Renal cortex interstitium (tissue), 15 donors: ENCODE data around the gene RNF214. TPM values are rescaled to one million over a fixed set of nuclear protein-coding genes. Genes with fewer than 3 reads are reported as not detected.
"Not testable (repeated sequence)": the region's sequence is repeated elsewhere in the genome, so short reads cannot be mapped to it uniquely, and the experiment has no call there.

Experiments used
- DNase-seq, 11 donors: peaks; one replicate each; pipeline ENCODE4 v3.0.0-alpha.2; 2013; ENCODE audit warnings: low read depth in 9 of 11, low spot score in 4 of 11; ENCODE audit errors: extremely low read depth in 1 of 11
- long read RNA-seq, 16 experiments: transcript quantifications; one replicate each; lab custom pipeline, GENCODE V29; 2026
- polyA plus RNA-seq, 3 donors: library from polyadenylated mRNA; unstranded; fragments of 120-200 nt; gene quantifications; one replicate each; pipeline ENCODE4 v1.2.1, GENCODE V29; 2013; ENCODE audit not compliant: insufficient read length in 3 of 3

Gene RNF214
- 10 to 100 TPM; 30.8 to 35.2 (median 33.2) TPM for polyA plus RNA-seq
- long read RNA-seq, donor 1, partial matches to known transcripts = 17 of 30 reads
- long read RNA-seq, donor 1, other reads (novel, unspliced or antisense) = 11 of 30 reads
- long read RNA-seq, donor 2 = 0 reads
- long read RNA-seq, donor 3, partial matches to known transcripts = 0 of 2 reads
- long read RNA-seq, donor 3, other reads (novel, unspliced or antisense) = 0 of 2 reads
- long read RNA-seq, donor 4, partial matches to known transcripts = 0 of 4 reads
- long read RNA-seq, donor 4, other reads (novel, unspliced or antisense) = 0 of 4 reads
- long read RNA-seq, donor 5 = 0 reads
- long read RNA-seq, donor 6, transcript RNF214-208 (5 exons, 978 nt) = major isoform, 5 of 13 reads
- long read RNA-seq, donor 6, partial matches to known transcripts = 6 of 13 reads
- long read RNA-seq, donor 6, other reads (novel, unspliced or antisense) = 0 of 13 reads
- long read RNA-seq, donor 7, partial matches to known transcripts = 0 of 4 reads
- long read RNA-seq, donor 7, other reads (novel, unspliced or antisense) = 0 of 4 reads
- long read RNA-seq, donor 8, partial matches to known transcripts = 85 of 90 reads
- long read RNA-seq, donor 8, other reads (novel, unspliced or antisense) = 0 of 90 reads
- long read RNA-seq, donor 9, partial matches to known transcripts = 0 of 3 reads
- long read RNA-seq, donor 9, other reads (novel, unspliced or antisense) = 0 of 3 reads
- long read RNA-seq, donor 10, partial matches to known transcripts = 0 of 3 reads
- long read RNA-seq, donor 10, other reads (novel, unspliced or antisense) = 0 of 3 reads
- long read RNA-seq, donor 11, partial matches to known transcripts = 0 of 6 reads
- long read RNA-seq, donor 11, other reads (novel, unspliced or antisense) = 0 of 6 reads
- long read RNA-seq, donor 12, partial matches to known transcripts = 0 of 2 reads
- long read RNA-seq, donor 12, other reads (novel, unspliced or antisense) = 0 of 2 reads
- long read RNA-seq, donor 13 = 0 reads
- long read RNA-seq, donor 14, partial matches to known transcripts = 0 of 1 reads
- long read RNA-seq, donor 14, other reads (novel, unspliced or antisense) = 0 of 1 reads
- long read RNA-seq, donor 15, partial matches to known transcripts = 0 of 2 reads
- long read RNA-seq, donor 15, other reads (novel, unspliced or antisense) = 0 of 2 reads
- long read RNA-seq, donor 16, transcript RNF214-201 (15 exons, 2,755 nt) = major isoform, 5 of 13 reads
- long read RNA-seq, donor 16, partial matches to known transcripts = 6 of 13 reads
- long read RNA-seq, donor 16, other reads (novel, unspliced or antisense) = 0 of 13 reads

DNA sequence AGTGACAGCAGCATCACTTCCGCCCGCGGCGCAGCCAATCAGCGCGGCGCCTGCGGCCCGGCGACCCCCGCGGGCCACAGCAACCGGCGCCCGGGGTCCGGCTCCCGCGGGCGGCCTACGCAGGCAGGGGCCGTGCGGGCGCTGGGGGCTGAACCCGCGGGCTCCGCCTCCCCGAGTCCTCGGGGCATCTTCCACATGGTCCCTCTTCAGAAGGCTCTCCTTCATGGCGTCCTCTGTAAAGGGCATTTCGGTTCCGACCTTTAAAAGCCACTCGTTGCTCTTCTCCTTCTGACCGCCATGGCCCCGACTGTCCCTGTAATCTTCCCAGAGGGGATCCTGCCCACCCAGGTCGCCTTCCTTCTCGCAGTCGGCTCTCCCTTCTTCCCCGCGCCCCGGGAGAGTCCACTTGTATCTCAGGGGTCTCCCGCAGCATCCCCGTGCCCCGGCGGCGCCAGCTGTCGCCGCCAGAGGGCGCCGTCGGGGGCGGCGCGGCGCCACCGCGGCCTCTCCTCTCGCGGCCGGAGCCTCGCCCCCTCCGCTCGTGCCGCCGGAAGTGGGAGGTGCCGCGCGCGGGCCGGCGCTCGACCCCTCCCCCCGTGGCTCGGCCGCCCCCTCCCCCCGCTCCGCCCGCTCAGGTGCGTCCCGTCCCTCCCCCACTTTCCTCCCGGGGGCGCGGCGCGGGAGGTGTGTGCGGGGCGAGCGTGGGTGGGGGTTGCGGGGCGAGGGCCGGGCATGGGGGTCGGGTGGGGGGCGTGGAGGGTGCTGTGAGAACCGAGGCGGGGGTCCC, at the start of gene RNF214:
TSS of gene RNF214 (plus strand) at position 580 of the 787 bp plus-strand sequence. CDS start 1,602 bp downstream, outside the sequence.
- peak; percentile 57 to 84 (median 77) for DNase-seq

DNA sequence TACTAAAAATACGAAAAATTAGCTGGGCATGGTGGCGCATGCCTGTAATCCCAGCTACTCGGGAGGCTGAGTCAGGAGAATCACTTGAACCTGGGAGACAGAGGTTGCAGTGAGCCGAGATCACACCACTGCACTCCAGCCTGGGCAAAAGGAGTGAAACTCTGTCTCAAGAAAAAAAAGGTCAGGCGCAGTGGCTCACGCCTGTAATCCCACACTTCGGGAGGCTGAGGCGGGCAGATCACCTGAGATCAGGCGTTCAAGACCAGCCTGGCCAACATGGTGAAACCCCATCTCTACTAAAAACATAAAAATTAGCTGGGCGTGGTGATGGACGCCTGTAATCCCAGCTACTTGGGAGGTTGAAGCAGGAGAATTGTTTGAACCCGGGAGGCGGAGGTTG, 49.3 kb upstream of the RNF214 start:
- not testable (repeated sequence) for DNase-seq

DNA sequence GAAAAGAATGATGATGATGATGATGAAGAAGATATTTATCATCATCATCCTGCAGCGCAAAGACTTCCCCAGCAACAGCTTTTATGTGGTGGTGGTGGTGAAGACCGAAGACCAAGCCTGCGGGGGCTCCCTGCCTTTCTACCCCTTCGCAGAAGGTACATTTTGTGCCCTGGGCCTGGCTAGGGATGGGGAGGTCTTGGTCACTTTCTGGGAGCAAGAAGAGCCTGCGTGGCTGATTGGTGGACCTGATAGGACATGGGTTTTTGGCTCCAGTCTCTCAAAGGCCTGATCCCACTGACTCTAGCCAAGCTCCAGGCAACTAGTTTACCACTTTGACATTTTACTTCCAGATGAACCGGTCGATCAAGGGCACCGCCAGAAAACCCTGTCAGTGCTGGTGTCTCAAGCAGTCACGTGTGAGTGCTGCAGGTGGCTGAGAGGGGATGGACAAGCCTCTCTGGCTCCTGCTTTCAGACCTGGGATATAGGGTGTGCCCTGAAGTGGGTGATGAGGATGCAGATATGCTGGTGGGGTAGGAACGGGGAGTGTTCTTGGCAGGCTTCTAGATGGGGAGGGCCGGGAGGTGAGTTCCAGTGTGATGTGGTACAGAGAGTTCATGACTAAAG, 48.6 kb upstream of the RNF214 start:
- DNase-seq = no peak

DNA sequence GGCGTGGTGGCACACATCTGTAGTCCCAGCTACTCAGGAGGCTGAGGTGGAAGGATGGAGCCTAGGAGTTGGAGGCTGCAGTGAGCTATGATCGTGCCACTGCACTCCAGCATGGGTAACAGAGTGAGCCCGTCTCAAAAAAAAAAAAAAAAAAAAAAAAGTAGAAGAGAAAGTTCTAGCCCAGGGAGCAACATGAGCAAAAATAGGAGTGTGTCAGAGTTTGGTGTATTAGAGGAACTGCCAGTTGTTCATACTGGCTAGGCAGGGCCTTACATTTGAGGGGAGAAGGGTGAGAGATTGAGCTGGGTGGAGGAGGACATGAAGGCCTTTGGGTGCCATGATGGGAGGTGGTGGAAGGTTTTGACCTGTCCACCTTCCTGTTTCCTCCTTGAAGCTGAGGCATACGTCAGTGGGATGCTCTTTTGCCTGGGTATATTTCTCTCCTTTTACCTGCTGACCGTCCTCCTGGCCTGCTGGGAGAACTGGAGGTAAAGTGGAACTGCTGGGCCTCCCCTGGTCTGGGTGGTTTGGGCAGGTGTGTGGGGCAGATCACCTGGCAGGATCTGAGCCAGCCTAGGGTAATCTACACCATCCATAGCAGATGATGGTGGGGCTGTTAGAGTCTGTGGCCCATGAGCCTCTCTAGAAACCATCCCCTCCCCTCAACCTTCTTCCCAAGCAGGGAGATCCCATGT, 46.6 kb upstream of the RNF214 start:
- DNase-seq = no peak

DNA sequence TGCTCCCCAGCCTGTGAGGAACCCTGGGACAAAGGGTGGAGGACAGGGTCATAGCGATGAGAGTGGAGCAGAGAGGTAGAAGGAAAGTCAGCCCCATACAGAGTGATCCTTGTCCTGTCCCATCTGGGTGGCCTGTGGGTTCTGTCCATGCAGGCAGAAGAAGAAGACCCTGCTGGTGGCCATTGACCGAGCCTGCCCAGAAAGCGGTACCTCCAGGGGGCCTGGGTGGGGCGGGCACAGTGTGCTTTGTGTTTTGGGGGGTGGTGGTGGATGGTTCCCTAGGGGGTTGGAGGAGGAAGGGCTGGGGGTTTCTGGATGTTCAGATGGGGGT, 46.1 kb upstream of the RNF214 start:
- DNase-seq = no peak

DNA sequence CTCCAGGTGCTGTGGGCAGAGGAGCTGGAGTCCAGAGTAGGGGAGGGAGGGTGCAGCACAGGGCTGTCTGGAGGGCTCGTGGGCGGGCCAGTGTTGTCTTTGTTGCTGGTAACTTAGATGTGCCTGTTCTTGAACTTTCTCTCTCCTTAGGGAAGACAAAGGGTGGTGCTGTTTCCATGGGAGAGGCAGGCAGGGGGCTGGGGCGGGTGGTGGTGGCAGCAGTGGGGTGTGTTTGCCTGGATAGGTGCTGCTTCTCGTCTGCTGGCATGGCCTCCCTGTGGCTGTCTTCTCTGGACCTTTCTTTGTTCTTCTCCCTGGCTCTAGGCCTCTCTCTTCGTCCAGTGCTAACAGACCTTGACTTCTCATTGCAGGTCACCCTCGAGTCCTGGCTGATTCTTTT, 45.5 kb upstream of the RNF214 start:
- no peak for DNase-seq

DNA sequence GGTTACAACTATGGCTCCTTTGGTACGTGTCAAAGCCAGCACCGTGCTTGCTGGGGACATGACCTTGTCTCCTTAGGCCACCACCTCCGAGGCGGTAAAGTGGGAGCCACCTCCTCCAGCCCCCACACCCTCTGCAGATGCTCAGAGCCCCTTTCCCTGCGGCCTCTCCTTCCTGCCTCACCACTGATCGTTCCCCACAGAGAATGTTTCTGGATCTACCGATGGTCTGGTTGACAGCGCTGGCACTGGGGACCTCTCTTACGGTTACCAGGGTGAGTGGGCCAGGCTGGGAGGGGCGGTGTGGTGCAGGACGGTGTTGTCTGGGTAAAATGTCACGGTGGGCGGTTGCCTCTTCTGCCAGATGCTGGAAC, 45.1 kb upstream of the RNF214 start:
- no peak for DNase-seq

DNA sequence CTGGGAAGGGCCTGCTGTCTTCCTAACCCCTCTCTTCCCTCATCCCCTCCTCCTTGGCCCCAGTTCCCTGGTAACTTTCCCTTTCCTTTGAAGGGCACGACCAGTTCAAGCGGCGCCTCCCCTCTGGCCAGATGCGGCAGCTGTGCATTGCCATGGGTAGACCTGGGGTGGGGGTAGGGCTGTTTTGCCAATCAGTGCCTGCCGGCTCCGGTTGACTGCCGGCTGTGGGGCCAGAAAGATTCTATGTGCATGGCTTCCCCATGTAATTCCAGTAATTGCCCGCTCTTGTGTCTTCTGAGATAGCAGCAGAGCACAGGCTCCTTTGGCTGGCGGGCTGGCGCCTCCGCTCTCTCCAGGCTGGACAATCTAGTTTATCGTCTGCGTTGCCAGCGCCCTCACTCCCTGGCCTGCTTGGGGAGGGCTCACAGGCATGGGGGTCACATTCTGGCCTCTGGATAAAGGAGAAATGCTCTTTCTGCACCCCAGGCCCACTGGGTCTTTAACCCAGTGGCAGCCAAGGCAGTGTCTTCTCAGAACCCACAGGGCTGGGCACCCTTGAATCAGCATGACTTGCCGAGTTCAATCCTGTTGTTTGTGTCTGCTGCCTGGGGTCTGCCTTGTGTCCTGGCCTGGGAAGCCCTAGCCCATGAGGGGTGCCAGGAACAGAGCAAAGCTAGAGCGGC, 44.5 kb upstream of the RNF214 start:
- DNase-seq = no peak

DNA sequence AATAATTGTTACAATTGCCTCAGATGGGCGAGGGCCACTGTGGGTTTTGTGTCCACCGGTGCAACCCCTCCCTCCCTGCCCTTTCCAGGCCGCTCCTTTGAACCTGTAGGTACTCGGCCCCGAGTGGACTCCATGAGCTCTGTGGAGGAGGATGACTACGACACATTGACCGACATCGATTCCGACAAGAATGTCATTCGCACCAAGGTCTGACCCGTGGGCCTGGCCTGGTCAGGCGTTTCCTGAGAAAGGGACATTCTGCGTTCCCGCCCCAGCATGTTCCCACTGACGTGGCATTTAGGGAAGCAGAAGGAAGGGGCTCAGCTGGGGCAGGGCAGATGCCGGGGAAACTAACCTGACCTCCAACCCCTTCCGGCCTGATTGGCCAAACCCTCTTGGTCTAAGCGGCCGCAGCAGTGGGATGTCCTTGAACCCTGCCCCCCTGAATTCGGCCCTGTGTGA, 43.8 kb upstream of the RNF214 start:
- no peak for DNase-seq

DNA sequence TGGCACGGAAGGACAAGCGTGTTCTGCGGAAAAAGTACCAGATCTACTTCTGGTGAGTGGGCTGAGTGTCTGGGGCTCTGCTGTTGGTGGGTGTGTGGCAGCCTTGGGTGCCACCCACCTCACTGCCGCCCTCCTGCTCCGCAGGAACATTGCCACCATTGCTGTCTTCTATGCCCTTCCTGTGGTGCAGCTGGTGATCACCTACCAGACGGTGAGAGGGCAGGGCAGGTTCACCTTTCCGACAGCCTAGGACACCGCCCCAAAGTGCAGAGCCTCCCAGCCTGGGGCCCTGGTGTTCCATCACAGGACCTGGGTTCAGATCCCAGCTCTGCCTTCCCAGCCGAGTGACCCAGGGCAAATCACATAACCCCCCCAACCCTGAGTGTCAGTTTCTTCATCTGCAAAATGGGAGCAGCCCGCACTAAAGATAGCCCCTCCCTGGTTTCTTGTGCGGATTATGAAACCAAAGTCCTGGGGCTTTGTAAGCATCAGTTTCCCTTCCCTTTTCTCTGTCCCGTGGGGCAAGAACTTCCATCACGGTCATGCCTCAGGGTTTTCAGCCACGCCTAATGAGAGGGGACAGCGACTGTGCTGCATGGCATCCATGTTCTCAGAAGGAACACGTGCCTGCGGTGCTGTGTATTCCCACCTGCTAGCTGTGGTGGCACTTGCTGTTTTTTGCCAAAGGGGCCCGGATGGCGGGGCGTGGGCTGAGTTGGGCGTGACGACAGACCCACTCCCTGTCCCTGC, 43.1 kb upstream of the RNF214 start:
- DNase-seq = no peak

DNA sequence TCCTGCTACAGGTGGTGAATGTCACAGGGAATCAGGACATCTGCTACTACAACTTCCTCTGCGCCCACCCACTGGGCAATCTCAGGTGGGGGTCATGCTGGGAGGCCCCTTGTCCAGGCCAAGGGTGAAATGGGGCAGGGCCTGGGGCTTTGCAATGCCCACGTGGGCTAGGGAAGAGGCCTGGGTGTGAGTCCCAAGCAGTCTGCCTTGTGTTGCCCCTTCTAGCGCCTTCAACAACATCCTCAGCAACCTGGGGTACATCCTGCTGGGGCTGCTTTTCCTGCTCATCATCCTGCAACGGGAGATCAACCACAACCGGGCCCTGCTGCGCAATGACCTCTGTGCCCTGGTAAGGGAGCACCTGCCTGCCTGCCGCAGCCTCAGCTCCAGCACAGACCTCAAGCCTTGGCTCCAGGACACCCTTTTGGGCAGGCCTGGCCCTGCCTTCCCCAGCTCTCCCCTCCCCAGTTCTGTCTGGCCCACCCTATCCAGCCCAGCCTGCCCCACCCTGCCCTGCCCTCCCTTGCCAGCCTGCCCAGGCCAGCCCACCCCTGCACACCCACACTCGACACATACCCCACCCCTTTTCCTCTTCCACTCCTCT, 42.4 kb upstream of the RNF214 start:
- no peak for DNase-seq

DNA sequence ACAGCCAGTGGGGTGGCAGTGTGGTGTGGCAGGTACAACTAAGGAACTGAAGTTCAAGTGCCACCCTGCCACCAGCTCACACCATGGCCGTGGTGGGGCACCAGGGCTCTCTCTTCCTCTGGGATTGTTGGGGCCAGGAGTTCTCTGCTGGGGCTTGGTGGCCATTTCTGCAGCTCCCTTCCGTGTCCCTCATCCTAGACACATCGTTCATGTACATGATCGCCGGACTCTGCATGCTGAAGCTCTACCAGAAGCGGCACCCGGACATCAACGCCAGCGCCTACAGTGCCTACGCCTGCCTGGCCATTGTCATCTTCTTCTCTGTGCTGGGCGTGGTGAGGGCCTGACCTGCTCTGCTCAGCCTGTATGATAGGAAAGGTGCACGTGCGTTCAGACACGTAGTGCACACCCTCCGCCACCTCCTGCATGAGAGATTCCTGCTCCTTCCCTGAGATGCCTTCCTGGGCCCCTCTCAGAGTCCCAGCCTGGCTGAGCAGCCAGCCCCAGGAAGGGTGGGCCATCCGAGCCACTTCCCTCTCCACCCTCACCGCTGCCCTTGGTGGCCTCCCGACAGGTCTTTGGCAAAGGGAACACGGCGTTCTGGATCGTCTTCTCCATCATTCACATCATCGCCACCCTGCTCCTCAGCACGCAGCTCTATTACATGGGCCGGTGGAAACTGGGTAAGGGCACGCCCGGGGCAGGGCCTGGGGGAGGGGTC, 40.6 kb upstream of the RNF214 start:
- DNase-seq = no peak

DNA sequence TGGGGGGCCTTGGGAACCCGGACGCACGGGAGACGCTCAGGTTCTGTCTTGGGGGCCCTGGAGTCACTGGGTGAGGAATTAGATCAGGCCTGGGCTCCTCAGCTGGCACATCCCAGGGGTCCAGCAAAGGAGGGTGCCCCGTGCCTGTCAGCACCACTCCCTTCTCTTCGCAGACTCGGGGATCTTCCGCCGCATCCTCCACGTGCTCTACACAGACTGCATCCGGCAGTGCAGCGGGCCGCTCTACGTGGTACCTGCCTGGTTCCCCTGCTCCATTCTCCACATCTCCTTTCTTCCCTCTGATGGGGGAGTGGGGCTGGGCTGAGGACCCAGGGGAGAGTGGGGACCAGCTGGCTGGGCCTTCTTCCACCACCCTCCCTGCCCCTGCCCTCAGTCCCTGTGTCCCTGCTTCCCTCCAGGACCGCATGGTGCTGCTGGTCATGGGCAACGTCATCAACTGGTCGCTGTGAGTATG, 40.0 kb upstream of the RNF214 start:
- no peak for DNase-seq

DNA sequence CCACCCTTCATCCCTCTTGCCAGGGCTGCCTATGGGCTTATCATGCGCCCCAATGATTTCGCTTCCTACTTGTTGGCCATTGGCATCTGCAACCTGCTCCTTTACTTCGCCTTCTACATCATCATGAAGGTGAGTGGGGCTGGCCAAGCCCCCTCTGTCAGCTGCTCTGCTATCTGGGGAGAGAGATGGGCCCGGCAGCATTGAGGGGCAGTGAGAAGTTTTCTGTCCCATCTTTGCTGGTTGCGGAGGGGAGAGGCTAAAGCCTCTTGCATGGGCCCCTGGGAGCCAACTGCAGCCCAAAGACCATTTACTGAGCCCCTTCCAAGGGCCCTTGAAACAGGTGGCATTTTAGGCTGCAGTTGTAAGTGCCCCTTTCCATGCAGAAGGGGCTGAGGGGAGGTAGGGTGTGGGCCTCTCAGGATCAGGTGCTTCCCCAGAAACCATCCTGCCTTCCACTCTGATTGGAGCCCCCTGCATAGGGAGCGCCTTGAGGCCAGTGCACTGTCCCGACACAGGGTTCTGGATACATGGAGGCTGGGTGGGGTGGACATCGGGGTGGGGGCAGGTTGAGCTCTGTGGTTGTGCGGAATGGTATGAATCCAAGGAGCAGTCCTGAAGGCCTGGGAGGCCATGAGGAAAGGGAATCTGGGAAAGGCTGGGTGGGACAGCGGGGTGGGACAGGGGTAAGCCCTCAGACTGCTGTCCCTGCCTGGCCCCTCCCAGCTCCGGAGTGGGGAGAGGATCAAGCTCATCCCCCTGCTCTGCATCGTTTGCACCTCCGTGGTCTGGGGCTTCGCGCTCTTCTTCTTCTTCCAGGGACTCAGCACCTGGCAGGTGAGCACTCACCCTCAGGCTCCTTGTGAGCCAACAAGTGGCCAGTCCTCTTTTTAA, 39.1 kb upstream of the RNF214 start:
- DNase-seq = no peak
